Measurements from ENCODE around the gene CCDC138.

- TF ChIP-seq GATA2 (IDR thresholded peaks at IDR 0.05; ENCODE audit: low read depth, low read length) (no peak), GATA3 (IDR thresholded peaks at IDR 0.05; ENCODE audit: low read depth, low read length) (no peak)
Observed at GRCh38 chr2:108907822-108908712, 121.5 kb downstream of the CCDC138 start.
